Upper lobe of left lung (tissue), 6 donors: Measurements from ENCODE around the gene NT5C1A. TPM values are rescaled to one million over a fixed set of nuclear protein-coding genes. Genes with fewer than 3 reads are reported as not detected.

Source experiments
- ATAC-seq, 2 donors: fragments of 200-7000 bp; cut with Tn5 transposase; one replicate each; pipeline ENCODE4 v1.9.1; 2022; ENCODE audit warnings: mild to moderate bottlenecking in 2 of 2, moderate library complexity in 2 of 2; ENCODE audit not compliant: low FRiP score in 2 of 2
- DNase-seq, 2 donors: peaks; one replicate each; pipeline ENCODE4 v3.0.0-alpha.2; 2019 to 2020
- H3K27ac ChIP-seq, 4 donors: fragments of 200-600 bp; sonication (generic); one replicate each; pipeline ENCODE4 v1.5.1; 2016 to 2019
- H3K27me3 ChIP-seq, 4 donors: fragments of 200-600 bp; sonication (generic); one replicate each; pipeline ENCODE4 v1.5.1; 2017 to 2019
- H3K36me3 ChIP-seq, 4 donors: fragments of 200-600 bp; sonication (generic); one replicate each; pipeline ENCODE4 v1.5.1; 2016 to 2019
- H3K4me1 ChIP-seq, 4 donors: fragments of 200-600 bp; sonication (generic); one replicate each; pipeline ENCODE4 v1.5.1; 2018 to 2019
- H3K4me3 ChIP-seq, 4 donors: fragments of 200-600 bp; sonication (generic); one replicate each; pipeline ENCODE4 v1.5.1; 2017 to 2019; ENCODE audit warnings: mild to moderate bottlenecking in 2 of 4, moderate library complexity in 1 of 4
- H3K9me3 ChIP-seq, 4 donors: fragments of 200-600 bp; sonication (generic); one replicate each; pipeline ENCODE4 v1.5.1; 2018 to 2019
- CTCF ChIP-seq, 6 experiments: fragments of 450-650 bp in 4 of 6; fragments of 200-600 bp in 2 of 6; sonication (generic) in 2 of 6; IDR thresholded peaks; one replicate each; pipeline ENCODE4 v1.5.1; 2016 to 2019; ENCODE audit warnings: antibody characterized with exemption in 6 of 6
- EP300 ChIP-seq, 4 donors: sonication (generic); formaldehyde crosslinking; IDR thresholded peaks; one replicate each; pipeline ENCODE4 v1.5.1; 2017; ENCODE audit warnings: antibody characterized with exemption in 4 of 4, control low read depth in 2 of 4
- POLR2A ChIP-seq, 4 donors: fragments of 450-650 bp; IDR thresholded peaks; one replicate each; pipeline ENCODE4 v1.5.1; 2016 to 2017; ENCODE audit warnings: antibody characterized with exemption in 4 of 4, mild to moderate bottlenecking in 2 of 4
- POLR2AphosphoS5 ChIP-seq, 2 donors: sonication (generic); formaldehyde crosslinking; IDR thresholded peaks; one replicate each; pipeline ENCODE4 v1.5.1; 2017; ENCODE audit warnings: antibody characterized with exemption in 2 of 2
- whole genome bisulfite sequencing, 2 donors: methylation state at CpG; one replicate each; pipeline ENCODE4 v1.1.5; 2017 to 2018; 5-methylcytosine and 5-hydroxymethylcytosine counted together
- total RNA-seq, 6 donors: library from RNA; depleted of rRNA in 4 of 6; stranded (reverse); fragments of >200 nt in 4 of 6; gene quantifications; one replicate each; pipeline versions ENCODE4 v1.1.0 to v1.2.1, GENCODE V29; 2016 to 2021
- donor health status: DM: no; HTN: no; CAD: no; lungs with moderate emphysema.
- donor health status: DM: no; HTN: yes; CAD: no; lungs with severe emphysema.

Gene NT5C1A
- total RNA-seq, 6 donors from 2014 or later, result 0.37 to 5.5 (median 2.6) TPM; not detected in 2

GRCh38 chr1:39652554-39652953, 19.4 kb downstream of the NT5C1A start:
- Histone ChIP-seq H3K9me3 (no peaks in the 10 kb centered on the region), H3K36me3 (no peaks in the 10 kb centered on the region), H3K27me3 (no peaks in the 10 kb centered on the region), H3K4me1 (peaks cover 0 to 10% (median 3%) of the 10 kb centered on the region in 4 donors), H3K4me3 (no peak overlapping the region), H3K27ac (no peak overlapping the region)
- WGBS, 2 donors, result 85 to 100% methylated on average over 1 to 2 of the region's 2 CpGs
- ATAC-seq (no peak), DNase-seq (no peak)
- TF ChIP-seq POLR2AphosphoS5 (IDR thresholded peaks at IDR 0.05), result no peak
- TF ChIP-seq EP300 (IDR thresholded peaks at IDR 0.05), result no peak
- no peak for TF ChIP-seq POLR2A (IDR thresholded peaks at IDR 0.05)
- no peak for TF ChIP-seq CTCF (IDR thresholded peaks at IDR 0.05)

DNA sequence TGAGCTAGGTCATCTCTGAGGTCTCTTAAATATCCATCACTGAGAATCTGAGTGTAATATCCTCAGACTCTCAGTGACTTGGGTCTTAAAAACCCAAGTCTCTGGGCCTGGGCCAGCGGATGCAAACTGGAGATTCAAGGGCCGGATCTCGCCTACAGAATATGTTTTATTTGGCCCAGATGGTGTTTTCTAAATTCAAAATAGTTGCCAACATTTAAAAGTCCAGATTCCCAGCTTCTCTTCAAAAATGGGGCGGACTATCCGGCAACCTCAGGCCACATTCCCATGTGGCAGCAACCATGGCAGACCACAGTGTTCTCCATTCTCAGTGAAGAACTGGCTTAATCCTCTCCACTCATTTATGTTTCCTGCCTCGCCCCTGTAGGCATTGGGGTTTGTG, 19.8 kb downstream of the NT5C1A start:
- Histone ChIP-seq H3K9me3 (no peaks in the 10 kb centered on the region), H3K4me1 (peaks cover 0 to 10% (median 3%) of the 10 kb centered on the region in 4 donors), H3K27ac (no peak overlapping the region), H3K27me3 (no peaks in the 10 kb centered on the region), H3K36me3 (no peaks in the 10 kb centered on the region), H3K4me3 (no peak overlapping the region)
- no peak for DNase-seq
- TF ChIP-seq POLR2A (IDR thresholded peaks at IDR 0.05), result no peak
- TF ChIP-seq POLR2AphosphoS5 (IDR thresholded peaks at IDR 0.05), result no peak
- TF ChIP-seq EP300 (IDR thresholded peaks at IDR 0.05), result no peak
- no peak for TF ChIP-seq CTCF (IDR thresholded peaks at IDR 0.05)
- 87 to 93% methylated on average over 6 of the region's 6 CpGs for WGBS, 2 donors
- no peak for ATAC-seq

GRCh38 chr1:39650431-39650830, 21.5 kb downstream of the NT5C1A start:
- Histone ChIP-seq H3K4me1 (peaks cover 0 to 10% (median 6%) of the 10 kb centered on the region in 4 donors), H3K9me3 (no peaks in the 10 kb centered on the region), H3K27ac (no peak overlapping the region), H3K27me3 (no peaks in the 10 kb centered on the region), H3K4me3 (no peak overlapping the region), H3K36me3 (no peaks in the 10 kb centered on the region)
- DNase-seq (no peak), ATAC-seq (no peak)
- no peak for TF ChIP-seq EP300 (IDR thresholded peaks at IDR 0.05)
- TF ChIP-seq CTCF (IDR thresholded peaks at IDR 0.05), result no peak
- TF ChIP-seq POLR2A (IDR thresholded peaks at IDR 0.05), result no peak
- TF ChIP-seq POLR2AphosphoS5 (IDR thresholded peaks at IDR 0.05), result no peak
- 100% methylated on average over 1 of the region's 1 CpG for WGBS, 2 donors

- no peak for DNase-seq
- WGBS, 2 donors, result 85 to 91% methylated on average over 2 of the region's 2 CpGs
- Histone ChIP-seq H3K36me3 (no peaks in the 10 kb centered on the region), H3K4me1 (peaks cover 0 to 10% (median 7%) of the 10 kb centered on the region in 4 donors), H3K9me3 (no peaks in the 10 kb centered on the region), H3K27me3 (no peaks in the 10 kb centered on the region), H3K4me3 (no peak overlapping the region), H3K27ac (no peak overlapping the region)
- no peak for ATAC-seq
- TF ChIP-seq CTCF (IDR thresholded peaks at IDR 0.05) (no peak), POLR2A (IDR thresholded peaks at IDR 0.05) (no peak), POLR2AphosphoS5 (IDR thresholded peaks at IDR 0.05) (no peak), EP300 (IDR thresholded peaks at IDR 0.05) (no peak)
Observed at GRCh38 chr1:39649636-39650185, 22.2 kb downstream of the NT5C1A start.

- Histone ChIP-seq H3K4me1 (peaks cover 0 to 9% (median 7%) of the 10 kb centered on the region in 4 donors), H3K4me3 (no peak overlapping the region), H3K27ac (no peak overlapping the region), H3K36me3 (no peaks in the 10 kb centered on the region), H3K27me3 (no peaks in the 10 kb centered on the region), H3K9me3 (no peaks in the 10 kb centered on the region)
- WGBS, 2 donors, result 68 to 72% methylated on average over 2 of the region's 2 CpGs
- DNase-seq (no peak), ATAC-seq (no peak)
- no peak for TF ChIP-seq POLR2AphosphoS5 (IDR thresholded peaks at IDR 0.05)
- TF ChIP-seq CTCF (IDR thresholded peaks at IDR 0.05), result no peak
- TF ChIP-seq POLR2A (IDR thresholded peaks at IDR 0.05), result no peak
- no peak for TF ChIP-seq EP300 (IDR thresholded peaks at IDR 0.05)
Observed at GRCh38 chr1:39648496-39648895, 23.4 kb downstream of the NT5C1A start.
